H1 (cell line): ENCODE data around the gene ZNG1A.
"Not testable (repeated sequence)": the region's sequence is repeated elsewhere in the genome, so short reads cannot be mapped to it uniquely, and the experiment has no call there.

Source experiments
- CTCF ChIP-seq, 3 experiments: IDR thresholded peaks; 1 replicate in 2 of 3; 2 replicates in 1 of 3; pipeline versions ENCODE4 v1.5.1 to v1.6.1; 2011; ENCODE audit warnings: low read length in 3 of 3, mild to moderate bottlenecking in 3 of 3, inconsistent platforms in 2 of 3, low read depth in 1 of 3, moderate library complexity in 1 of 3; ENCODE audit not compliant: insufficient read depth in 1 of 3; ENCODE audit errors: control extremely low read depth in 1 of 3
- EGR1 ChIP-seq: IDR thresholded peaks from 2 replicates; pipeline ENCODE4 v1.6.1; 2011; ENCODE audit warnings: low read depth, low read length, borderline replicate concordance
- POLR2A ChIP-seq, 2 experiments: IDR thresholded peaks; 1 replicate in 1 of 2; 2 replicates in 1 of 2; pipeline ENCODE4 v1.6.1; 2011; ENCODE audit warnings: low read depth in 2 of 2, low read length in 2 of 2, mild to moderate bottlenecking in 2 of 2; ENCODE audit errors: control extremely low read depth in 1 of 2
- SP4 ChIP-seq: IDR thresholded peaks from 2 replicates; pipeline ENCODE4 v1.6.1; 2012; ENCODE audit warnings: low read length, inconsistent platforms

- TF ChIP-seq SP4; CTCF (IDR thresholded peaks at IDR 0.05; ENCODE audit: control extremely low read depth in 1 of 3, insufficient read depth in 1 of 3, low read depth in 1 of 3, low read length in 3 of 3); POLR2A (IDR thresholded peaks at IDR 0.05; ENCODE audit: control extremely low read depth in 1 of 2, low read depth in 2 of 2, low read length in 2 of 2); EGR1: not testable (repeated sequence)
These were observed 104.8 kb downstream of the ZNG1A start for GRCh38 chr9:73900-74525.
